Measurements from ENCODE around the gene OSBPL8. TPM values are rescaled to one million over a fixed set of nuclear protein-coding genes. Genes with fewer than 3 reads are reported as not detected.

Gene OSBPL8
- total and polyA plus RNA-seq, 10 of the 15 experiments (the other 5 are each of a cell fraction or from before 2014, with no cell fraction given) = 10.4 to 58.0 (median 32.0) TPM

DNA sequence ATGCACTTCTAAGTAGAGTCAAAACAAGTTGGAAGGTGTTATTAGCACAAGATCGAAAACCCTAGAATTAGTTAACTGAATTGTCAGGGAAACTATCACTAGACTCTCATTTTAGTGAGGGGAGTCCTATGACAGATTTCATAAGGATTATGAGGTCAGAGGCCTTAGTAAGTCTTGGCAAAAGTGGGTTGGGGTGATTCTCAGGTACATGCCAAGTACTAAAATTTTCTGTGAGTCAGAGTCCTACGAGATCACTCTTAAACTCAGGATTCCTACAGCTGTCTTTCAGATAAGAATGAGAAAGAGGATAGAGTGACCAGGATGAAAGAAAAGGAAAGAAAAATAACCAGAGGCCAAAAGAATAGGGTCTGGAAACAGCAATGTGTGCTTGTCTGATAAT, 160.5 kb downstream of the OSBPL8 start:
- no peaks in the 10 kb centered on the region for H3K27me3 ChIP-seq (replicated peaks in 1 of 2; ENCODE audit: control insufficient read depth in 2 of 2, insufficient read depth in 2 of 2, low read length in 1 of 2)
- 95% methylated on average over 2 of the region's 2 CpGs for WGBS (ENCODE audit: insufficient coverage, insufficient replicate concordance, low lambda C conversion rate, missing lambda C conversion rate)
- ChIA-PET SMC1A (ENCODE audit: uncharacterized antibody, unreplicated experiment) (no interaction called here), POLR2A (interaction anchor here (0.5 kb wide), 1 partner anchor 327 kb away, joined by 3 read pairs; no protein-coding TSS in a partner anchor), RAD21 (ENCODE audit: unreplicated experiment) (interaction anchor here (0.9 kb wide), 1 partner anchor 10 kb away, joined by 3 read pairs; no protein-coding TSS in a partner anchor), CTCF (no interaction called here)
- in situ Hi-C loops (cut with MboI) = no loop called here
- H4K20me1 ChIP-seq (ENCODE audit: control insufficient read depth, insufficient read depth) = no peaks in the 10 kb centered on the region
- no peak overlapping the region for H3K4me2 ChIP-seq (ENCODE audit: control insufficient read depth, insufficient read depth)
- intact Hi-C loops (cut with micrococcal nuclease; ENCODE audit: unreplicated experiment) = no loop called here
- H3K27ac ChIP-seq (ENCODE audit: control insufficient read depth, insufficient read depth) = no peak overlapping the region
- no peak overlapping the region for H3K4me3 ChIP-seq
- TF ChIP-seq, protein P1, sequence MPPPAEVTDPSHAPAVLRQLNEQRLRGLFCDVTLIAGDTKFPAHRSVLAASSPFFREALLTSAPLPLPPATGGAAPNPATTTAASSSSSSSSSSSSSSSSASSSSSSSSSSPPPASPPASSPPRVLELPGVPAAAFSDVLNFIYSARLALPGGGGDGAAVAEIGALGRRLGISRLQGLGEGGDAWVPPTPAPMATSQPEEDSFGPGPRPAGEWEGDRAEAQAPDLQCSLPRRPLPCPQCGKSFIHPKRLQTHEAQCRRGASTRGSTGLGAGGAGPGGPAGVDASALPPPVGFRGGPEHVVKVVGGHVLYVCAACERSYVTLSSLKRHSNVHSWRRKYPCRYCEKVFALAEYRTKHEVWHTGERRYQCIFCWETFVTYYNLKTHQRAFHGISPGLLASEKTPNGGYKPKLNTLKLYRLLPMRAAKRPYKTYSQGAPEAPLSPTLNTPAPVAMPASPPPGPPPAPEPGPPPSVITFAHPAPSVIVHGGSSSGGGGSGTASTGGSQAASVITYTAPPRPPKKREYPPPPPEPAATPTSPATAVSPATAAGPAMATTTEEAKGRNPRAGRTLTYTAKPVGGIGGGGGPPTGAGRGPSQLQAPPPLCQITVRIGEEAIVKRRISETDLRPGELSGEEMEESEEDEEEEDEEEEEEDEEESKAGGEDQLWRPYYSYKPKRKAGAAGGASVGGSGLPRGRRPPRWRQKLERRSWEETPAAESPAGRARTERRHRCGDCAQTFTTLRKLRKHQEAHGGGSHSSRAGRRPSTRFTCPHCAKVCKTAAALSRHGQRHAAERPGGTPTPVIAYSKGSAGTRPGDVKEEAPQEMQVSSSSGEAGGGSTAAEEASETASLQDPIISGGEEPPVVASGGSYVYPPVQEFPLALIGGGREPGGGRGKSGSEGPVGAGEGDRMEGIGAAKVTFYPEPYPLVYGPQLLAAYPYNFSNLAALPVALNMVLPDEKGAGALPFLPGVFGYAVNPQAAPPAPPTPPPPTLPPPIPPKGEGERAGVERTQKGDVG (CRISPR knock-in tag; IDR thresholded peaks at IDR 0.05) = no peak
- TF ChIP-seq, protein P2, sequence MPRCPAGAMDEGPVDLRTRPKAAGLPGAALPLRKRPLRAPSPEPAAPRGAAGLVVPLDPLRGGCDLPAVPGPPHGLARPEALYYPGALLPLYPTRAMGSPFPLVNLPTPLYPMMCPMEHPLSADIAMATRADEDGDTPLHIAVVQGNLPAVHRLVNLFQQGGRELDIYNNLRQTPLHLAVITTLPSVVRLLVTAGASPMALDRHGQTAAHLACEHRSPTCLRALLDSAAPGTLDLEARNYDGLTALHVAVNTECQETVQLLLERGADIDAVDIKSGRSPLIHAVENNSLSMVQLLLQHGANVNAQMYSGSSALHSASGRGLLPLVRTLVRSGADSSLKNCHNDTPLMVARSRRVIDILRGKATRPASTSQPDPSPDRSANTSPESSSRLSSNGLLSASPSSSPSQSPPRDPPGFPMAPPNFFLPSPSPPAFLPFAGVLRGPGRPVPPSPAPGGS (IDR thresholded peaks at IDR 0.05; ENCODE audit: borderline replicate concordance, insufficient read depth, low read depth, low read length, poor library complexity, severe bottlenecking) = no peak
- TF ChIP-seq IRF4 (IDR thresholded peaks at IDR 0.05; ENCODE audit: low read depth, low read length) (no peak), SIN3A (IDR thresholded peaks at IDR 0.05; ENCODE audit: low read depth, low read length) (no peak), MTA3 (IDR thresholded peaks at IDR 0.05; ENCODE audit: borderline replicate concordance, low read length) (no peak), ASH2L (IDR thresholded peaks at IDR 0.05; ENCODE audit: borderline replicate concordance, low read depth) (no peak), SREBF2 (IDR thresholded peaks at IDR 0.05; ENCODE audit: low read length) (no peak)
- TF ChIP-seq, protein P3, sequence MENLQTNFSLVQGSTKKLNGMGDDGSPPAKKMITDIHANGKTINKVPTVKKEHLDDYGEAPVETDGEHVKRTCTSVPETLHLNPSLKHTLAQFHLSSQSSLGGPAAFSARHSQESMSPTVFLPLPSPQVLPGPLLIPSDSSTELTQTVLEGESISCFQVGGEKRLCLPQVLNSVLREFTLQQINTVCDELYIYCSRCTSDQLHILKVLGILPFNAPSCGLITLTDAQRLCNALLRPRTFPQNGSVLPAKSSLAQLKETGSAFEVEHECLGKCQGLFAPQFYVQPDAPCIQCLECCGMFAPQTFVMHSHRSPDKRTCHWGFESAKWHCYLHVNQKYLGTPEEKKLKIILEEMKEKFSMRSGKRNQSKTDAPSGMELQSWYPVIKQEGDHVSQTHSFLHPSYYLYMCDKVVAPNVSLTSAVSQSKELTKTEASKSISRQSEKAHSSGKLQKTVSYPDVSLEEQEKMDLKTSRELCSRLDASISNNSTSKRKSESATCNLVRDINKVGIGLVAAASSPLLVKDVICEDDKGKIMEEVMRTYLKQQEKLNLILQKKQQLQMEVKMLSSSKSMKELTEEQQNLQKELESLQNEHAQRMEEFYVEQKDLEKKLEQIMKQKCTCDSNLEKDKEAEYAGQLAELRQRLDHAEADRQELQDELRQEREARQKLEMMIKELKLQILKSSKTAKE (IDR thresholded peaks at IDR 0.05; ENCODE audit: low read depth, poor library complexity, severe bottlenecking) = no peak
- TF ChIP-seq, protein P4, sequence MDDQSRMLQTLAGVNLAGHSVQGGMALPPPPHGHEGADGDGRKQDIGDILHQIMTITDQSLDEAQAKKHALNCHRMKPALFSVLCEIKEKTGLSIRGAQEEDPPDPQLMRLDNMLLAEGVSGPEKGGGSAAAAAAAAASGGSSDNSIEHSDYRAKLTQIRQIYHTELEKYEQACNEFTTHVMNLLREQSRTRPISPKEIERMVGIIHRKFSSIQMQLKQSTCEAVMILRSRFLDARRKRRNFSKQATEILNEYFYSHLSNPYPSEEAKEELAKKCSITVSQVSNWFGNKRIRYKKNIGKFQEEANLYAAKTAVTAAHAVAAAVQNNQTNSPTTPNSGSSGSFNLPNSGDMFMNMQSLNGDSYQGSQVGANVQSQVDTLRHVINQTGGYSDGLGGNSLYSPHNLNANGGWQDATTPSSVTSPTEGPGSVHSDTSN (IDR thresholded peaks at IDR 0.05; ENCODE audit: insufficient replicate concordance, low read depth, low read length) = no peak
- no peak overlapping the region for H2AFZ ChIP-seq (ENCODE audit: control insufficient read depth, low read depth, low read length)
- H3K4me1 ChIP-seq (ENCODE audit: control insufficient read depth, insufficient read depth, low read length) = no peaks in the 10 kb centered on the region
- DNase-seq (ENCODE audit: low read depth, low spot score) = no peak
- H3K9me3 ChIP-seq (replicated peaks; ENCODE audit: control insufficient read depth, insufficient read depth, low read length) = no peaks in the 10 kb centered on the region
- no peaks in the 10 kb centered on the region for H3K36me3 ChIP-seq (ENCODE audit: control insufficient read depth in 2 of 2, insufficient read depth in 2 of 2, low read length in 1 of 2)
- no peak for FAIRE-seq
- H3K9ac ChIP-seq (ENCODE audit: control insufficient read depth, insufficient read depth, low read length) = no peak overlapping the region
- no TSS peak for BruUV-seq (replicated peaks)
- no peak for ATAC-seq
- no peaks in the 10 kb centered on the region for H3K79me2 ChIP-seq (ENCODE audit: control insufficient read depth, insufficient read depth, low read length)

Data from GM12878 (cell line).